Trophoblast cell (in vitro differentiated cells and primary cell): ENCODE results near the gene CCL21.
"Not testable (repeated sequence)": the region's sequence is repeated elsewhere in the genome, so short reads cannot be mapped to it uniquely, and the experiment has no call there.

Experiments
- DNase-seq, 2 donors: peaks; one replicate each; pipeline ENCODE4 v3.0.0-alpha.2; 2016
- H2AFZ ChIP-seq: 2 replicates; pipeline ENCODE4 v1.6.1; 2013; ENCODE audit warnings: low read length, moderate library complexity, mild to moderate bottlenecking; ENCODE audit not compliant: insufficient read depth, poor library complexity
- H2AK5ac ChIP-seq: 2 replicates; pipeline ENCODE4 v1.6.1; 2013; ENCODE audit warnings: mild to moderate bottlenecking, low read length
- H2BK120ac ChIP-seq: 2 replicates; pipeline ENCODE4 v1.6.1; 2013; ENCODE audit warnings: low read length, mild to moderate bottlenecking, moderate library complexity; ENCODE audit not compliant: insufficient read depth, poor library complexity
- H2BK12ac ChIP-seq: 2 replicates; pipeline ENCODE4 v1.6.1; 2013; ENCODE audit warnings: mild to moderate bottlenecking, low read length, moderate library complexity
- H2BK5ac ChIP-seq: 2 replicates; pipeline ENCODE4 v1.6.1; 2013; ENCODE audit warnings: low read length, low read depth, moderate library complexity, mild to moderate bottlenecking; ENCODE audit not compliant: poor library complexity
- H3K14ac ChIP-seq: 2 replicates; pipeline ENCODE4 v1.6.1; 2013; ENCODE audit warnings: mild to moderate bottlenecking, low read length
- H3K18ac ChIP-seq: 2 replicates; pipeline ENCODE4 v1.6.1; 2013; ENCODE audit warnings: mild to moderate bottlenecking, low read length
- H3K23ac ChIP-seq: 2 replicates; pipeline ENCODE4 v1.6.1; 2013; ENCODE audit warnings: low read length
- H3K27ac ChIP-seq: 2 replicates; pipeline ENCODE4 v1.5.1; 2013; ENCODE audit warnings: low read depth, mild to moderate bottlenecking, inconsistent platforms, low read length, moderate library complexity
- H3K27me3 ChIP-seq: 2 replicates; pipeline ENCODE4 v1.6.1; 2013; ENCODE audit warnings: inconsistent platforms, mild to moderate bottlenecking, low read length, moderate library complexity; ENCODE audit not compliant: insufficient read depth
- H3K36me3 ChIP-seq, 2 experiments: 1 replicate in 1 of 2; 2 replicates in 1 of 2; pipeline ENCODE4 v1.6.1; 2013; ENCODE audit warnings: low read length in 2 of 2, mild to moderate bottlenecking in 2 of 2, moderate library complexity in 1 of 2; ENCODE audit not compliant: insufficient read depth in 2 of 2, control insufficient read depth in 1 of 2
- H3K4ac ChIP-seq: 2 replicates; pipeline ENCODE4 v1.6.1; 2013; ENCODE audit warnings: low read depth, mild to moderate bottlenecking, low read length, moderate library complexity
- H3K4me1 ChIP-seq, 2 experiments: 1 replicate in 1 of 2; 2 replicates in 1 of 2; pipeline ENCODE4 v1.6.1; 2013; ENCODE audit warnings: low read length in 2 of 2, mild to moderate bottlenecking in 2 of 2, moderate library complexity in 1 of 2; ENCODE audit not compliant: insufficient read depth in 2 of 2, control insufficient read depth in 1 of 2
- H3K4me2 ChIP-seq: 2 replicates; pipeline ENCODE4 v1.6.1; 2013; ENCODE audit warnings: inconsistent platforms, mild to moderate bottlenecking, low read length, moderate library complexity
- H3K4me3 ChIP-seq: 2 replicates; pipeline ENCODE4 v1.5.1; 2013; ENCODE audit warnings: mild to moderate bottlenecking, low read depth, low read length, inconsistent platforms
- H3K79me1 ChIP-seq: one replicate; pipeline ENCODE4 v1.6.1; 2013; ENCODE audit warnings: low read length
- H3K79me2 ChIP-seq: 2 replicates; pipeline ENCODE4 v1.6.1; 2013; ENCODE audit warnings: low read length, mild to moderate bottlenecking; ENCODE audit not compliant: control insufficient read depth, insufficient read depth, poor library complexity
- H3K9ac ChIP-seq: 2 replicates; pipeline ENCODE4 v1.6.1; 2013; ENCODE audit warnings: mild to moderate bottlenecking, low read length
- H3K9me3 ChIP-seq: 2 replicates; pipeline ENCODE4 v1.6.1; 2013; ENCODE audit warnings: low read depth, mild to moderate bottlenecking, control low read depth, inconsistent platforms, low read length; ENCODE audit not compliant: insufficient read depth
- H4K12ac ChIP-seq: 2 replicates; pipeline ENCODE4 v1.6.1; 2013; ENCODE audit warnings: low read depth, mild to moderate bottlenecking, low read length, moderate library complexity
- H4K8ac ChIP-seq: 2 replicates; pipeline ENCODE4 v1.6.1; 2013; ENCODE audit warnings: low read depth, mild to moderate bottlenecking, low read length, moderate library complexity
- H4K91ac ChIP-seq: one replicate; pipeline ENCODE4 v1.6.1; 2013; ENCODE audit warnings: low read depth, mild to moderate bottlenecking, low read length, moderate library complexity
- WGBS: extraction: QIAGEN DNeasy Blood & Tissue Kit; methylation state at CpG from one replicate; pipeline ENCODE4 v1.1.7; 2013; ENCODE audit warnings: missing lambda C conversion rate; ENCODE audit not compliant: insufficient read length, insufficient coverage; ENCODE audit errors: extremely low coverage; 5-methylcytosine and 5-hydroxymethylcytosine counted together

CCL21 gene

DNA sequence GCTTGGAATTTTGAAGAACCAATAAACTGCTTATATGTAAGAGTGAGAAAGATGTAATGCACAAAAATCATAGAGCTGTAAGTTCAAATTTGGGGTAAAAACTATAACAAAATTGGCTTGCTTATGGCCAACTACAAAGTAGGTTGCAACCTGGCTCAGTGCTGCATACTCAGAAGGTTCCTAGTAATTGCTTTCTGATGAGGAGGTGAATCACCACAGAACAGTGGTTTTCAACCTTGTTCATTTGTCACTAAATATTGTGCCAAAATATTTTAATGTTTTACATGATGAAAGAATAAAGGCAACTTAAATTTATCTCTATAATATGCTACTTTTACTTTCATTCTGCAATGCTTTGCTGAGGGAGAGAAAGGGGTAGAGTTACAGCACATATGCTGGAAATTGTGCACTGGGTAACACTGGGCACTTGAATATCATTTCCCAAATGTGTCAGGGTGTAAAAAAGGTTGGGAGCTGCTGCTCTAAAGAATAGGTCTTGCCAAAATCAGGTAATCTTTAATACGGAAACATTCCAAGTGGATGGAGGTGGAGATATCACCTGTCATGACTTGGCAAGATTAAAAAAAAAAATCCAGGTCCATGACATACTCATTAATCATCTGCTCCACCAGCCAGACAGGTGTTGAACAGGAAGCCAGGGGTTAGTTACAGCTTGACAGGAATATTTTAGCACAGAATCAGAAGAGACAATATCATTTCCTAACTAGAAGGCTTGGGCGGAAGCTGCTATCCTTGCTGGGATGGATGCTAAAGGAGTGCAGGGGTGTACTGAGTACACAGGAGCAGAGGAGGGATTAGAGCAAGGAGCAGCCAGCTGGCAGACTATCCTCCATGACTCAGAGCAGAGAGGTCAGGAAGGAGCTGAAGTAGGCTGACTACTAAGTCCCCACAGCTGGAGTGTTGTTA lies 34.6 kb upstream of the CCL21 start:
- Histone ChIP-seq H3K18ac (no peak overlapping the region), H3K79me1 (no peaks in the 10 kb centered on the region), H2BK120ac (no peak overlapping the region), H3K4me1 (no peaks in the 10 kb centered on the region), H2AFZ (no peak overlapping the region), H3K4ac (no peak overlapping the region), H3K36me3 (no peaks in the 10 kb centered on the region), H3K14ac (no peak overlapping the region), H3K27me3 (no peaks in the 10 kb centered on the region), H4K12ac (no peak overlapping the region), H3K9ac (no peak overlapping the region), H3K4me3 (no peak overlapping the region), H3K23ac (no peak overlapping the region), H2AK5ac (no peak overlapping the region), H2BK5ac (no peak overlapping the region), H2BK12ac (no peak overlapping the region), H3K79me2 (no peaks in the 10 kb centered on the region), H3K27ac (no peak overlapping the region), H4K8ac (no peak overlapping the region), H4K91ac (no peak overlapping the region), H3K4me2 (no peak overlapping the region), H3K9me3 (peaks cover 2% of the 10 kb centered on the region)
- WGBS, result no CpG with 5 or more reads among the region's 2 CpGs
- DNase-seq, result peak in 1 of 2 donors; percentile 6

DNA sequence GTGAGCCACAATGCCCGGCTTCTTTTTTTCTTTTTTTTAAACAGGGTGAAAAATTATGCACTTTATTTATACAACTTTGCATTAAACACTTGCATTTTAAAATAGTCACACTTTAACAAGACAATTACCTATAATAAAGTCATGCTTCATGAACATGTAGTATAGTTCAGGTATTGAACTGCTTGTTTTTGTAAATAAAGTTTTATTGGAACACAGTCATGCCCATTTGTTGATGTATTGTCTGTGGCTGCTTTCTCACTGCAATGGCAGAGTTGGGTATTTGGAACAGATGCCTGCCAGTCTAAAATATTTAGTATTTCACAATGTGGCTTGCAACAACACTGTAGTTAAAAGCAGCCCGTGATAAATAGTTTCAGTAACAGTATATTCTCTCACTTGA lies 32.8 kb upstream of the CCL21 start:
- H4K12ac ChIP-seq, result no peak overlapping the region
- H3K9me3 ChIP-seq, result peaks cover 2% of the 10 kb centered on the region
- H2BK5ac ChIP-seq, result no peak overlapping the region
- H3K4me3 ChIP-seq, result no peak overlapping the region
- no peak overlapping the region for H3K18ac ChIP-seq
- H3K4ac ChIP-seq, result no peak overlapping the region
- H3K36me3 ChIP-seq, result no peaks in the 10 kb centered on the region
- no peak for DNase-seq
- no peak overlapping the region for H2BK120ac ChIP-seq
- H4K8ac ChIP-seq, result no peak overlapping the region
- H2AFZ ChIP-seq, result no peak overlapping the region
- H3K79me2 ChIP-seq, result no peaks in the 10 kb centered on the region
- WGBS, result no CpG with 5 or more reads among the region's 2 CpGs
- no peaks in the 10 kb centered on the region for H3K4me1 ChIP-seq
- H3K4me2 ChIP-seq, result no peak overlapping the region
- H4K91ac ChIP-seq, result no peak overlapping the region
- no peak overlapping the region for H3K27ac ChIP-seq
- H3K9ac ChIP-seq, result no peak overlapping the region
- no peak overlapping the region for H2BK12ac ChIP-seq
- no peak overlapping the region for H3K23ac ChIP-seq
- no peak overlapping the region for H3K14ac ChIP-seq
- no peak overlapping the region for H2AK5ac ChIP-seq
- H3K79me1 ChIP-seq, result no peaks in the 10 kb centered on the region
- H3K27me3 ChIP-seq, result no peaks in the 10 kb centered on the region

DNA sequence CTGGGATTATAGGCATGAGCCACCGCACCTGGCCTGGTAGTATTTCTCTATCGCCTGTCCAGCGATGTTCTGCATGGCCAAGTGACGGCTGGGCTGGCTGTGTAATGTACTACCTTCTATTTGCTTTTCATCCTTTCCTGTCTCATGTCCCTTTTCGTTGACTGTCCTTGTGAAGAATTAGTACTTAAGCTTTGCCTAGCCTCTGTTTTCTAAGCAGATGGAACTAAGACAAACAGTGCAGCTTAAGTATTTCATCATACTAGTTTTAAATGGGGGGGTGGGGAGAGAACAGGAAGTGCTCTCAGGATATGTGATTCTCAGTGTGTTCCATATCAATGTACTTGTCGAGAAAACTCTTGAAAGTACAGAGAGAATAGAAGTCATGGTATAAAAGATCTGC lies 31.7 kb upstream of the CCL21 start:
- Histone ChIP-seq H2BK12ac (no peak overlapping the region), H4K12ac (no peak overlapping the region), H3K18ac (no peak overlapping the region), H2AK5ac (no peak overlapping the region), H3K27me3 (no peaks in the 10 kb centered on the region), H2AFZ (no peak overlapping the region), H3K4me1 (no peaks in the 10 kb centered on the region), H3K36me3 (no peaks in the 10 kb centered on the region), H3K4me3 (no peak overlapping the region), H3K27ac (no peak overlapping the region), H4K8ac (no peak overlapping the region), H4K91ac (no peak overlapping the region), H3K23ac (no peak overlapping the region), H3K79me2 (no peaks in the 10 kb centered on the region), H3K4ac (no peak overlapping the region), H3K4me2 (no peak overlapping the region), H3K9me3 (no peaks in the 10 kb centered on the region), H3K14ac (no peak overlapping the region), H3K79me1 (no peaks in the 10 kb centered on the region), H3K9ac (no peak overlapping the region), H2BK5ac (no peak overlapping the region), H2BK120ac (no peak overlapping the region)
- no CpG with 5 or more reads among the region's 6 CpGs for WGBS
- DNase-seq, result no peak

DNA sequence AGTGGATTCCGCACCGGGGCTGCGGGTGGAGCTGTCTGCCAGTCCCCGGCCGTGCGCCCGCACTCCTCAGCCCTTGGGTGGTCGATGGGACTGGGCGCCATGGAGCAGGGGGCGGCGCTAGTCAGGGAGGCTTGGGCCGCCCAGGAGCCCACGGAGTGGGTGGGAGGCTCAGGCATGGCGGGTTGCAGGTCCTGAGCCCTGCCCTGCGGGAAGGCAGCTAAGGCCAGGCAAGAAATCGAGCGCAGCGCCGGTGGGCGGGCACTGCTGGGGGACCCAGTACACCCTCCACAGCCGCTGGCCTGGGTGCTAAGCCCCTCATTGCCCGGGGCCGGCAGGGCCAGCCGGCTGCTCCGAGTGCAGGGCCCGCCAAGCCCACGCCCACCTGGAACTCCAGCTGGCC lies 30.2 kb upstream of the CCL21 start:
- not testable (repeated sequence) for H3K23ac ChIP-seq, H3K79me2 ChIP-seq, H3K79me1 ChIP-seq, H3K4ac ChIP-seq, H3K18ac ChIP-seq, H3K14ac ChIP-seq, H4K91ac ChIP-seq, H3K9me3 ChIP-seq, H3K36me3 ChIP-seq, DNase-seq, H2BK12ac ChIP-seq, H3K4me2 ChIP-seq, H4K8ac ChIP-seq, H3K4me1 ChIP-seq, H2BK120ac ChIP-seq, H3K27me3 ChIP-seq, H4K12ac ChIP-seq, H2AFZ ChIP-seq, H3K4me3 ChIP-seq, H2AK5ac ChIP-seq, H2BK5ac ChIP-seq, H3K27ac ChIP-seq, H3K9ac ChIP-seq
- no CpG with 5 or more reads among the region's 27 CpGs for WGBS
